ENCODE measurements around the gene RPL18.
A peak's percentile ranks its signal among the peaks of the same experiment; 100 is the strongest.
"Not testable (repeated sequence)": the region's sequence is repeated elsewhere in the genome, so short reads cannot be mapped to it uniquely, and the experiment has no call there.

The RPL18 gene

GRCh38 chr19:48618916-48619691 is at the start of gene RPL18, which contains the start of gene SPHK2:
RPL18 (minus strand) TSS chr19:48619178; CDS start chr19:48619143, 35 bp downstream.
SPHK2 (plus strand) TSS chr19:48619506; CDS start chr19:48620515, 1,009 bp downstream.
- peak; percentile 93 for DNase-seq (ENCODE audit: low read depth)

GRCh38 chr19:48668761-48669160 is 49.8 kb upstream of the RPL18 start:
- no peak for DNase-seq (ENCODE audit: low read depth)

- DNase-seq (ENCODE audit: low read depth): no peak
These were observed 49.4 kb upstream of the RPL18 start for GRCh38 chr19:48668332-48668731.

- no peak for DNase-seq (ENCODE audit: low read depth)
These were observed 46.8 kb upstream of the RPL18 start for GRCh38 chr19:48665786-48666185.

GRCh38 chr19:48664476-48664875 is 45.5 kb upstream of the RPL18 start:
- no peak for DNase-seq (ENCODE audit: low read depth)

GRCh38 chr19:48663667-48664066 is 44.7 kb upstream of the RPL18 start:
- no peak for DNase-seq (ENCODE audit: low read depth)

GRCh38 chr19:48661711-48662090 is 42.7 kb upstream of the RPL18 start:
- DNase-seq (ENCODE audit: low read depth): no peak

GRCh38 chr19:48660852-48661710 is 42.1 kb upstream of the RPL18 start:
- peak; percentile 56 for DNase-seq (ENCODE audit: low read depth)

GRCh38 chr19:48659768-48660167 is 40.8 kb upstream of the RPL18 start:
- no peak for DNase-seq (ENCODE audit: low read depth)

GRCh38 chr19:48658483-48658882 is 39.5 kb upstream of the RPL18 start:
- DNase-seq (ENCODE audit: low read depth): no peak

GRCh38 chr19:48657828-48658227 is 38.9 kb upstream of the RPL18 start:
- not testable (repeated sequence) for DNase-seq (ENCODE audit: low read depth)

- DNase-seq (ENCODE audit: low read depth): no peak
These were observed 38.0 kb upstream of the RPL18 start for GRCh38 chr19:48656840-48657474.

GRCh38 chr19:48654299-48655059 is 35.5 kb upstream of the RPL18 start:
- no peak for DNase-seq (ENCODE audit: low read depth)

- no peak for DNase-seq (ENCODE audit: low read depth)
These were observed 32.7 kb upstream of the RPL18 start for GRCh38 chr19:48651683-48652048.

GRCh38 chr19:48650974-48651682 is 32.1 kb upstream of the RPL18 start:
- no peak for DNase-seq (ENCODE audit: low read depth)

GRCh38 chr19:48648134-48648533 is 29.2 kb upstream of the RPL18 start:
- DNase-seq (ENCODE audit: low read depth): no peak

- no peak for DNase-seq (ENCODE audit: low read depth)
These were observed 27.8 kb upstream of the RPL18 start for GRCh38 chr19:48646722-48647216.

GRCh38 chr19:48646001-48646721 is 27.2 kb upstream of the RPL18 start, which contains the start of gene CA11:
CA11 (minus strand) TSS chr19:48646187; CDS start chr19:48645632, 555 bp downstream.
- DNase-seq (ENCODE audit: low read depth): peak; percentile 88

- no peak for DNase-seq (ENCODE audit: low read depth)
These were observed 26.6 kb upstream of the RPL18 start for GRCh38 chr19:48645620-48646000.
